Prostate gland (tissue), 2 donors: ENCODE data around the gene SLC25A13. TPM values are rescaled to one million over a fixed set of nuclear protein-coding genes. Genes with fewer than 3 reads are reported as not detected.

Source experiments
- DNase-seq: peaks from one replicate; pipeline ENCODE4 v3.0.0-alpha.2; 2019; ENCODE audit warnings: low spot score
- H3K27ac ChIP-seq, 2 donors: fragments of 200-600 bp; sonication (generic); 2 replicates each; pipeline ENCODE4 v1.5.1; 2017 to 2019
- H3K27me3 ChIP-seq: fragments of 200-600 bp; sonication (generic); replicated peaks from 2 replicates; pipeline ENCODE4 v1.5.1; 2019; ENCODE audit not compliant: insufficient read depth
- H3K36me3 ChIP-seq, 2 donors: fragments of 200-600 bp; sonication (generic); 1 replicate in 1 of 2; 2 replicates in 1 of 2; pipeline versions ENCODE4 v1.5.1 to v1.8.1; 2017 to 2019
- H3K4me1 ChIP-seq: fragments of 200-600 bp; sonication (generic); replicated peaks from 2 replicates; pipeline ENCODE4 v1.5.1; 2019
- H3K4me3 ChIP-seq, 2 donors: fragments of 200-600 bp; sonication (generic); 2 replicates each; pipeline ENCODE4 v1.5.1; 2017 to 2019
- H3K9me3 ChIP-seq: fragments of 200-600 bp; sonication (generic); 2 replicates; pipeline ENCODE4 v1.5.1; 2017
- POLR2A ChIP-seq: fragments of 450-650 bp; IDR thresholded peaks from one replicate; pipeline ENCODE4 v1.6.1; 2016; ENCODE audit warnings: antibody characterized with exemption, mild to moderate bottlenecking
- POLR2AphosphoS5 ChIP-seq: sonication (generic); formaldehyde crosslinking; IDR thresholded peaks from one replicate; pipeline ENCODE4 v1.6.1; 2017; ENCODE audit warnings: antibody characterized with exemption
- WGBS: methylation state at CpG from one replicate; pipeline ENCODE4 v1.1.5; 2018; 5-methylcytosine and 5-hydroxymethylcytosine counted together
- intact Hi-C: fragments of 100-400 bp; cut with DNase I; formaldehyde crosslinking; loops from one replicate; pipeline ENCODE4 v1.14.2; 2022
- total RNA-seq, 2 donors: library from RNA; depleted of rRNA; stranded (reverse); fragments of >200 nt; gene quantifications; one replicate each; pipeline ENCODE4 v1.1.0, GENCODE V29; 2016
- TF ChIP-seq, protein P1 (sequence below), 4 experiments: fragments of 200-600 bp in 2 of 4; fragments of 450-650 bp in 2 of 4; sonication (generic) in 2 of 4; IDR thresholded peaks; 1 replicate in 3 of 4; 2 replicates in 1 of 4; pipeline ENCODE4 v1.5.1; 2016 to 2019; ENCODE audit warnings: antibody characterized with exemption in 4 of 4, mild to moderate bottlenecking in 2 of 4, moderate library complexity in 2 of 4

The SLC25A13 gene
- total RNA-seq, 2 donors from 2014 or later, result 14.4 to 41.6 TPM

DNA sequence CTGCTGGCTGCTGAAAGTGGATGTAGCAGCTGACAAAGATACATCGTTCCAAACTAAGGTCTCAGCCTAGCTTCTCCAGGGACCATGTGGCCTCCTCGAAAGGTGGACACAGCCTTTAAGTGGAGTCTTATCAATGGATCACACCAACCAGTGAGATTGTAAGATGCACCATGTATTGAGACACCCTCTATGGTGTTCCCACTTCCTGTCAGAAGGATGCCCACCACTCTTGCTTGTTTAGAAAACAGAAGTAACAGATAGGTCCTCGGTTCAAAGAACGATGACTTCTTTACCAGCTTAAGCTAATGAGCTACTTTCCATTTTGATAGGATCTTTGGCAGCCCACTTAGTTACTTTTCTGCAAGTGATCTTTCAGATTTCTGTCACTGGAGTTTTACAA lies 34.3 kb downstream of the SLC25A13 start:
- Histone ChIP-seq H3K4me1 (no peaks in the 10 kb centered on the region), H3K27me3 (no peaks in the 10 kb centered on the region), H3K27ac (no peak overlapping the region), H3K4me3 (no peak overlapping the region), H3K9me3 (no peaks in the 10 kb centered on the region), H3K36me3 (no peaks in the 10 kb centered on the region)
- intact Hi-C loops, result no loop called here
- DNase-seq, result no peak
- WGBS, result 95% methylated on average over 4 of the region's 4 CpGs
- TF ChIP-seq POLR2A (no peak), POLR2AphosphoS5 (no peak)
- TF ChIP-seq, protein P1, sequence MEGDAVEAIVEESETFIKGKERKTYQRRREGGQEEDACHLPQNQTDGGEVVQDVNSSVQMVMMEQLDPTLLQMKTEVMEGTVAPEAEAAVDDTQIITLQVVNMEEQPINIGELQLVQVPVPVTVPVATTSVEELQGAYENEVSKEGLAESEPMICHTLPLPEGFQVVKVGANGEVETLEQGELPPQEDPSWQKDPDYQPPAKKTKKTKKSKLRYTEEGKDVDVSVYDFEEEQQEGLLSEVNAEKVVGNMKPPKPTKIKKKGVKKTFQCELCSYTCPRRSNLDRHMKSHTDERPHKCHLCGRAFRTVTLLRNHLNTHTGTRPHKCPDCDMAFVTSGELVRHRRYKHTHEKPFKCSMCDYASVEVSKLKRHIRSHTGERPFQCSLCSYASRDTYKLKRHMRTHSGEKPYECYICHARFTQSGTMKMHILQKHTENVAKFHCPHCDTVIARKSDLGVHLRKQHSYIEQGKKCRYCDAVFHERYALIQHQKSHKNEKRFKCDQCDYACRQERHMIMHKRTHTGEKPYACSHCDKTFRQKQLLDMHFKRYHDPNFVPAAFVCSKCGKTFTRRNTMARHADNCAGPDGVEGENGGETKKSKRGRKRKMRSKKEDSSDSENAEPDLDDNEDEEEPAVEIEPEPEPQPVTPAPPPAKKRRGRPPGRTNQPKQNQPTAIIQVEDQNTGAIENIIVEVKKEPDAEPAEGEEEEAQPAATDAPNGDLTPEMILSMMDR (IDR thresholded peaks at IDR 0.05), result no peak

DNA sequence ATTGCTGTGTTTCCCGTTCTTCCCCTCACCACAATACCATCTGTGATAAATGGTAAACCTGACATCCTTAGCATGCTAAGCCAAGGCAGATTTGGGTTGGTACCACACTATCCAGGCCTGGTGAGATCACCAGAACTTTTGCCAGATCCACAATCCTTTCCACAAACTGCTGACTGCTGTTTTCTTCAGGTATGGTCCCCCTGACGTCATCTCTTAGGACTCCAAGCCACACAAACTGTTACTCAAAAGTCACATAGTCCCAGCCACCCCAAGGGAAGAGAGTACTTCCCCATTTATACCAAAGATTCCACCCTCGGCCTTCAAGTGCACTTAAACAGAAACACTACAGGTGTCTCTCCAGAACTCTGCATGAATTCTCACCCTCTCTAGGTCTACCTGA lies 34.8 kb downstream of the SLC25A13 start:
- no peak overlapping the region for H3K4me3 ChIP-seq
- TF ChIP-seq POLR2AphosphoS5 (no peak), POLR2A (no peak)
- TF ChIP-seq, protein P1 (IDR thresholded peaks at IDR 0.05), result no peak
- H3K4me1 ChIP-seq, result no peaks in the 10 kb centered on the region
- DNase-seq, result no peak
- no peaks in the 10 kb centered on the region for H3K27me3 ChIP-seq
- no peaks in the 10 kb centered on the region for H3K9me3 ChIP-seq
- intact Hi-C loops, result no loop called here
- 71% methylated on average over 3 of the region's 3 CpGs for WGBS
- no peak overlapping the region for H3K27ac ChIP-seq
- no peaks in the 10 kb centered on the region for H3K36me3 ChIP-seq

DNA sequence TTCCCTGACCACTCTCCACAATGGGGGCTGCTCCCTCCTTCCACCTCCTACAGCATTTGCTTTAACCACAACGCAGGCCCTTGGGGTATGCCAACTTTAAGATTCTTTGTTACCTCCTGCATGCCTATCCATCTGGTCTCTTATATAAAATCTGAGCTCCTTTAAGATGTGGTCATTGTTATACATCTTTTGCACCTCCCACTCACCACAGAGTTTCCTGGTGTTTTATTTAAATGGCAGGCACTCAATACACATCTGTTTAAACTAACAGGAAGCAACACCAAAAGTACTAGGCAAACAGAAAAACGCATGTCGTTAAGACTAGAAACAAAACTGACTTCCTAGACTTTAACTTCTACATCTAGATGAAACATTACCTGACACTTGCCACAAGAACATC lies 36.3 kb downstream of the SLC25A13 start:
- no peak overlapping the region for H3K4me3 ChIP-seq
- TF ChIP-seq, protein P1 (IDR thresholded peaks at IDR 0.05), result no peak
- no peak for TF ChIP-seq POLR2A
- no peak for TF ChIP-seq POLR2AphosphoS5
- no peaks in the 10 kb centered on the region for H3K27me3 ChIP-seq
- no peaks in the 10 kb centered on the region for H3K36me3 ChIP-seq
- DNase-seq, result no peak
- H3K9me3 ChIP-seq, result no peaks in the 10 kb centered on the region
- H3K27ac ChIP-seq, result no peak overlapping the region
- intact Hi-C loops, result no loop called here
- no peaks in the 10 kb centered on the region for H3K4me1 ChIP-seq
- 44% methylated on average over 3 of the region's 3 CpGs for WGBS

DNA sequence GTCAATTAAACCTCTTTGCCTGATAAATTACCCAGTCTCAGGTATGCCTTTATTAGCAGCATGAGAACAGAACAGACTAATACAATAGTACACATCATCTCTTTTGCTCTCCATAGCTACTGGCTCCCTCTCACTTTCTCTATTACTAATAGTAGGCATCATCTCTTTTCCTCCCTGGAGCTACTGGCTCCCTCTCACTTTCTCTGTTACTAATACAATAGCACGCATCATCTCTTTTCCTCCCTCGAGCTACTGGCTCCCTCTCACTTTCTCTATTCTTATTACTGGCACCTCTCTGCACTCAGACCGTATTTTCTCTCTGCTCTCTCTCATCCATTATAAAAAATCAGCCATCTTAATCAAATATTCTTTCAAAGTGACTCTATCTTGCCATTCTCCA lies 37.1 kb downstream of the SLC25A13 start:
- WGBS, result 82% methylated on average over 3 of the region's 3 CpGs
- Histone ChIP-seq H3K4me1 (no peaks in the 10 kb centered on the region), H3K27ac (no peak overlapping the region), H3K4me3 (no peak overlapping the region), H3K9me3 (no peaks in the 10 kb centered on the region), H3K36me3 (no peaks in the 10 kb centered on the region), H3K27me3 (no peaks in the 10 kb centered on the region)
- intact Hi-C loops, result no loop called here
- DNase-seq, result no peak
- TF ChIP-seq POLR2A, result no peak
- TF ChIP-seq, protein P1 (IDR thresholded peaks at IDR 0.05), result no peak
- TF ChIP-seq POLR2AphosphoS5, result no peak

DNA sequence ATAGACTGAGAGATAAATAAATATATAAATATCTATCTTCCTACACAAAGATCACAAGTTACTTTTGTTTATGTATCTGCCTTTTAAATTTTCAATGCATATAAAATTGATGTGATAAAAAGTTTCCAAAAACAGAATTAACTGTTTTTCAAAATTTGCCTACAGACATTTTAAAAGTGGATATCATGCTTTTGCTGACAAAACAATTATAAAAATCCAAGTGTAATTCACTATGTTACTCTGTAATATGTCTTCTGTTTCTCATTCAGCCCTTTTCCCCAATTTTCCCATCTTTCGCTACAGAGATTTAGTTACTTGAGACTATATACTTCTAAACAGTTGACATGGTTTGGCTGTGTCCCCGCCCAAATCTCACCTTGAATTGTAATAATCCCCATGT lies 37.7 kb downstream of the SLC25A13 start:
- no peak overlapping the region for H3K4me3 ChIP-seq
- intact Hi-C loops, result no loop called here

More for the DNA sequence above, 37.7 kb downstream of the SLC25A13 start:
- TF ChIP-seq POLR2AphosphoS5 (no peak), POLR2A (no peak)
- TF ChIP-seq, protein P1 (IDR thresholded peaks at IDR 0.05), result no peak
- H3K9me3 ChIP-seq, result no peaks in the 10 kb centered on the region
- H3K4me1 ChIP-seq, result no peaks in the 10 kb centered on the region
- no peak for DNase-seq
- H3K27me3 ChIP-seq, result no peaks in the 10 kb centered on the region
- WGBS, result 98% methylated on average over 2 of the region's 2 CpGs
- H3K27ac ChIP-seq, result no peak overlapping the region
- H3K36me3 ChIP-seq, result no peaks in the 10 kb centered on the region
